HepG2 (cell line): ENCODE results near the gene MRPL58.

Experiments
- BCLAF1 ChIP-seq: fragments of 450-650 bp; IDR thresholded peaks from 2 replicates; pipeline ENCODE4 v1.6.1; 2017; ENCODE audit warnings: mild to moderate bottlenecking
- CEBPB ChIP-seq: IDR thresholded peaks from 2 replicates; pipeline ENCODE4 v1.6.1; 2011; ENCODE audit warnings: low read depth, low read length, improper control_type of control experiment, borderline replicate concordance
- CTCF ChIP-seq: sonication (generic); formaldehyde crosslinking; IDR thresholded peaks from 2 replicates; pipeline ENCODE4 v1.5.0; 2020; ENCODE audit warnings: mild to moderate bottlenecking, missing genetic modification reagents, moderate library complexity
- DZIP1 ChIP-seq: sonication (generic); formaldehyde crosslinking; IDR thresholded peaks from 2 replicates; pipeline ENCODE4 v1.5.0; 2020; ENCODE audit warnings: mild to moderate bottlenecking, missing genetic modification reagents
- E2F2 ChIP-seq: sonication (generic); formaldehyde crosslinking; IDR thresholded peaks from 2 replicates; pipeline ENCODE4 v1.4.0; 2020; ENCODE audit warnings: missing genetic modification reagents, borderline replicate concordance
- MZF1 ChIP-seq: sonication (generic); formaldehyde crosslinking; IDR thresholded peaks from 2 replicates; pipeline ENCODE4 v1.8.1; 2023; ENCODE audit warnings: mild to moderate bottlenecking, missing genetic modification reagents, borderline replicate concordance
- NR2C2 ChIP-seq: sonication (generic); formaldehyde crosslinking; IDR thresholded peaks from 2 replicates; pipeline ENCODE4 v1.4.0; 2020; ENCODE audit warnings: missing genetic modification reagents, mild to moderate bottlenecking, moderate library complexity, borderline replicate concordance
- U2AF1 ChIP-seq: fragments of 200-400 bp; formaldehyde crosslinking; optimal IDR thresholded peaks from 2 replicates; pipeline ENCODE3; 2017; ENCODE audit warnings: mild to moderate bottlenecking, low read depth, low read length
- ZNF18 ChIP-seq: sonication (generic); formaldehyde crosslinking; IDR thresholded peaks from 2 replicates; pipeline ENCODE4 v1.8.0; 2022; ENCODE audit warnings: mild to moderate bottlenecking, missing genetic modification reagents; ENCODE audit not compliant: insufficient replicate concordance
- ZNF263 ChIP-seq: sonication (generic); formaldehyde crosslinking; IDR thresholded peaks from 2 replicates; pipeline ENCODE4 v1.4.0; 2020; ENCODE audit warnings: missing genetic modification reagents
- ZNF788 ChIP-seq: sonication (generic); formaldehyde crosslinking; IDR thresholded peaks from 2 replicates; pipeline ENCODE4 v1.5.0; 2020; ENCODE audit warnings: mild to moderate bottlenecking, missing genetic modification reagents, borderline replicate concordance

- TF ChIP-seq ZNF18 (CRISPR knock-in tag) (no peak), CTCF (CRISPR knock-in tag) (no peak), ZNF263 (no peak), BCLAF1 (no peak), U2AF1 (no peak), CEBPB (no peak), ZNF788 (CRISPR knock-in tag) (no peak), NR2C2 (no peak), DZIP1 (CRISPR knock-in tag) (no peak), MZF1 (CRISPR knock-in tag) (no peak), E2F2 (no peak)
These were observed 29.3 kb downstream of the MRPL58 start for GRCh38 chr17:75041656-75042280.
